GM19463 (cell line): ENCODE measurements around the gene IDH2.
"Not testable (repeated sequence)": the region's sequence is repeated elsewhere in the genome, so short reads cannot be mapped to it uniquely, and the experiment has no call there.

Source experiments
- ATAC-seq: cut with Tn5 transposase; IDR thresholded peaks from one replicate; pipeline ENCODE4 v1.9.1; 2021; ENCODE audit warnings: mild to moderate bottlenecking, moderate library complexity; ENCODE audit not compliant: unreplicated experiment

Gene IDH2

GRCh38 chr15:90115783-90116182 lies 13.5 kb upstream of the IDH2 start:
- ATAC-seq: no peak

DNA sequence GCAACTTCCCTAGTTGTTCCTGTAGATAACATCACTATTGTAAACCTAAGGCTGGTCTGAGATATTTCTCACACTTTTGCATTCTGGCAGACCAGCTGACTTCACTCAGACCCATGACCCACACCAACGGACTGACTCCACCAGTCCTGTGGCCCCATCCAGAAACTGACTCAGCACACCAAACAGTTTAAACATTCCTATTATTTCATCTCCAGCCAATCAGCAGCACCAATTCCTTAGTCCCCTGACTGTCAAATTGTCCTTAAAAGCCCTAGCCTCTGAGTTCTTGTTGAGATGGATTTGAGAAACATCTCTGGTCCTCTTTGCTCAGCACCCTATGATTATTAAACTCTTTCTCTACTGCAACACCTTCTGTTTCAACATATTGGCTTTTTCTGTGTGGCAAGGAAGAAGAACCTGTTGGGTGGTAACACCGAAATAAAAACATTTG lies 12.2 kb upstream of the IDH2 start:
- ATAC-seq: no peak

DNA sequence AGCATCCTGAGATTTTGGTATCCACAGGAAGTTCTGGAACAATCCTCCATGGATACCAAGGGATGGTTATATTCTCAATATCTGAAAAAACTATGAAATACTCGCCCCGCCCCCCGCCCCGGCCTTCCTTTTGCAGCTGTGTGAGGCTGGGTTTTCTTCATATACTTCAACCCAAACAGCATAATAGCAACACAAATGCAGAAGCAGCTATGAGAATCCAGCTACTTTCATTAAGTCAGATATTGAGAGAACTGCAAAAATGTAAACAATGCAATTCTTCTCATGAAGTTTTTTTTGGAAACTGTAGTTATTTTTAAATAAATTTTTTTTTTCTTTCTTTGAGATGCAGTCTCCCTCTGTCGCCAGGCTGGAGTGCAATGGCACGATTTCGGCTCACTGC lies 10.9 kb upstream of the IDH2 start:
- ATAC-seq: no peak

GRCh38 chr15:90109163-90109751 lies 7.0 kb upstream of the IDH2 start:
- not testable (repeated sequence) for ATAC-seq

- not testable (repeated sequence) for ATAC-seq
Observed at GRCh38 chr15:90108038-90108437, 5.8 kb upstream of the IDH2 start.

DNA sequence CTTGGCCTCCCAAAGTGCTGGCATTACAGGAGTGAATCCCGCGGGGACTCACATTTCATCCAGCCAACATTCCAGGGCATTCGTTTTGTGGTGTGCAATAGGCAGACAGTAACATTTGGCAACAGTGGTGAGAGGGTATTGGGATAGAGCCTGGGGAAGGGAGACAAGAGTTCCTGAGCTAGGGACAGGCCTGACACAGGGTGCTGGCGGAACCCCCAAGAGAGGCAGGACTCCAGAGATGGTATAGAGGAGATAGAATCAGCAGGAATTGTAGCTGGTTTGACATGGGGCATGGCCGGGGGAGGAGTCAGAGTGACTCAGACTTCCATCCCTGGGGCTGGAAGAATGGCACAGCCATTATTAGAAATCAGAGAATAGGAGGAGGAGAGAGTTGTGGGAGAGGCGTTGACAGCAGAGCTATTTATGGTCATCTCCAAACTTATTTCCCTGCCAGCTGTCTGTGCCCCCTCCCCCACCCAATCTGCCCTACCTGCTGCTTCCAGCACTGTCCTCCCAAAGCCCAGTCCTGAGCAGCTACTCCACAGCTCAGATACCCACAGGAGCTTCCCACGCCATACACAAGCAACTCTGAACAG lies 4.4 kb upstream of the IDH2 start:
- no peak for ATAC-seq

DNA sequence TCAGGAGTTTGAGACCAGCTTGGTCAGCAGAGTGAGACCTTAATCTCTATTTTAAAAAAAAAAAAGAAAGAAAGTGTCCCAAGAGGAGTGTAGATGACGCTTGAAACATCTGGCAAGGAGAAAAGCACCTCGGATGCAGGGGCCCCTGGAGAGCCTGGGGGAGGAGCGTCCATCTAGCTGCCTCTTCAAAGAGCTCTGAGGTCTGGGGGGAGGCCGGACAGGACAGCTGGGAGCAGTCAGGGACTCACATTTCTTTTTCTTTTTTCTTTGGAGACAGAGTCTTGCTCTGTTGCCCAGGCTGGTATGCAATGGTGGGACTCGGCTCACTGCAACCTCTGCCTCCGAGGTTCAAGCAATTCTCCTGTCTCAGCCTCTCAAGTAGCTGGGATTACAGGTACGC lies 3.3 kb upstream of the IDH2 start:
- no peak for ATAC-seq

DNA sequence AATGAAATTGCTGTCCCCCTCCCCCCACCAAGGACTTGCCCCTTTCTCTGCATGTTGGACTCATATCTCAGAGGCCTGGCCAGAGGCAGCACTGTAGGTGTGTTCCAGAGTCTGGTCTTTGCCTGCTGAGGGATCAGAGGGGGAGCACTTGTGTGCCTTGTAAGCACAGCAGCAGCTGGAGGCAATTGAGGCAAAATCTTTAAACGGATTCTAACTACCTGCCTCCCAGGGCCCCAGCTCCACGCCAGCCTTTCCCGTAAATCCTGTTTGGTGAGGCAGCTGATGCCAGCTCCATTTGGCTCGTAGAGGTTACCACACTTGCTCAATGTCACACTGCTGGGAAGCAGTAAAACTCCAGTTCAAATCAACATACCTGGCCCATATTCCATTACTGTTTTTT lies 2.3 kb upstream of the IDH2 start:
- ATAC-seq: no peak

DNA sequence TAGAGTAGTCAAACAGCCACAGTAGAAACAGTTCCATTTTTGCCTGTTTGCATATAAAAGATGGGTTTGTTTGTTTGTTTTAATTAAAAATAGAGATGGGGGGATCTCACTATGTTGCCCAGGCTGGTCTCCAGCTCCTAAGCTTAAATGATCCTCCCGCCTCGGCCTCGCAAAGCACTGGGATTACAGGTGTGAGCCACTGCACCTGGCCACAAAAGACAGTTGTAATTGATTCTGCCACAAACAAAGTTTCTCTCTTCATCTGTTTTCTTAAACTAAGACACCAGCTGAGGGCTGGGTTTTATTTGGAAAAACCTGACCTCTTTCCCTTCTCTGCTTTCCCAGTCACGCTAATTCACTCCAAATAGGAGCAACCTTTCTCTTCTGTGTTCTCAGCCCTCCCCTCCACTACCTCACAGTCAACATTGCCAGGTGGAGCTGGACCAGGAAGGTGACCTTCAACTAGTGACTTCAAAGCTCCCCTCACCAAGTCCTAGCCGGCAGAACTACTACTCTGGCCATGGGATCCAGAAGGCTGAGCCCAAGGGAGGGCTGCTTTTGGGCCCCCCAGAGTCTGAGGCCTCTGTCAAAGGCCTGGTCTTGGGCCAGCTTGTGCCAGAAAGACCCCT lies 1.5 kb upstream of the IDH2 start:
- no peak for ATAC-seq

DNA sequence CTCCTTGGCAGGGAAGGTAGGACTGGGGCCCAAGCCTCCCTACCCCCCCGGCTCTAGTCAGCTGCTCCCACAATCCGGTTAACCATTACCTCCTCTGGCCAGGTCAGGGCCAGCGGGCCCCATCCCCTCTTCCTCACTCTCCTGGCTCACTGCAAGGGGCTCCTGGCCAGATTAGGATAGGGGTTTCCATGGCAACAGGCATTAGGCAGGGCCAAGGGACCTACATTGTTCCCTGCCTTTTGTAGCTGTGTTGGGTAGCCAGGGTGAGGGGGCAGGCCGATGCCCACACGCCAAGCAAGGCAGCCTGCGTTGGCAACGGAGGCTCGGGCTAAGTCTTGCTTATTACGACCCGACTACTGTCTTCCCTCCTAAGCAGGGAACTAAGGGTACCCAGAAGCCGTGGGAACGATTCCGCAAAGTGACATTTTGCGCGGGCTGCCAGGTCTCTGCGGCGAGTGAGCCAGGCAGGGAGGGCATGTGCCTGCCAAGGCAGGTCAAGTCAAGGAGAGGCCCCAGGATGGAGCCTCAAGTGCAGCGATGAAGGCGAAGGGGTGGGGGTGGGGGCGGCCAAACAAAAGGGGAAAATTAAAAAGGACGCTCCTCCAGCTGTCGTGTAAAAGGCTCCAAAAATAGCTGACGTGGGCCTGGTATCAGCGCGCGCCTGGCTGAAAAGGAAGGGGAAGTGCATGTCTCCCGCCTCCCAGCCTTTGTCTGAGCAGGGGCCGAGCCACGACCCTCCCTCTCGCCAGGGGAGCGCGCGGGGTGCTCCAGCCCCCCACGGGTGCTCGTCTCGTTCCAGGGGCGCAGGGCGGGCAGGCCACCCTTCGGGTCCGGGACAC lies 919 bp downstream of the IDH2 start:
- ATAC-seq: peak; percentile 9

GRCh38 chr15:90099868-90100831 lies 2.1 kb downstream of the IDH2 start:
- no peak for ATAC-seq

DNA sequence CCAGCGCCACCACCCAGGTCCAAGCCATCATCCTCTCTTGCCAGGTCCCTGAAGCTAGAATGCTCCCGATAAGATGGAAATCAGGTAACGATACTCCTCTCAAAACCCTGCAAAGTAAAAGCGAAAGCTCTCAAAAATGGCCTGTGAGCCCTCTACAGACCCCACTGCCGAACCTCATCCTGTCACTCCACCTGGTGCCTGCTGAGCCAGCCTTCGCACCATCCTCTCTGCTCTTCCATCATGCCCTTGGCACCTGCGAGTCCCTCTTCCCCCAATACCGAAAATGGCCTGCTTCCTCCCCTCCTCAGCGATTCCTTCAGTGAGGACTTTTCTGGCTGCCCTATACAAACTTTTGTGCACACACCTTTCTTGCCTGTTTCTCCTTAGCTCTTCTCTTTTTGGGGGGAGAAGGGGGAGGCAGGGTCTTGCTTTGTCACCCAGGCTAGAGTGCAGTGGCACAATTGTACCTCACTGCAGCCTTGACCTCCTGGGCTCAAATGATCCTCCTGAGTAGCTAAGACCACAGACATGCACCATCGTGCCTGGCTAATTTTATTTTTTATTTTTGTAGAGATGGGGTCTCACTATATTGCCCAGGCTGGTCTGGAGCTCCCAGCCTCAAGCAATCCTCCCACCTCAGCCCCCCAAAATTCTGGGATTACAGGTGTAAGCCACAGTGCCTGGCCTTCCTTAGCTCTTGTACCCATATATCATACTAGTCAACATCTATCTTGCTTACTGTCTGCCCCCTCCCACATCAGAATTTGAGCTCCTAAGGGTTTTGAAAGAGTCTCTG lies 3.0 kb downstream of the IDH2 start:
- ATAC-seq: no peak

DNA sequence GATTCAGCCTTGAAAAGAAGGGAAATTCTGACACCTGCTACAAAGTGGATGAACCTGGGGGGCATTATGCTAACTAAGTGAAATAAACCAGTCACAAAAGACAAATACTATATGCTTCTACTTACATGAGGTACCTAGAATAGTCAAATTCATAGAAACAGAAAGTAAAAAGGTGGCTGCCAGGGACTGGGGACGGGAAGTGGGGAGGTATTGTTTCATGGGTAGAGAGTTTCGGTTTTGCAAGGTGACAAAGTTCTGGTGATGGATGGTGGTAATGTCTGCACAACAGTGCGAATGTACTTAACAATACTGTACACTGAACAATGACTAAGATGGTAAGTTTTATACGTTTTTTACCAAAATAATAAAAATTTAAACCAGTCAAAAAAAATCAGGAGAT lies 4.8 kb downstream of the IDH2 start:
- peak; percentile 38 for ATAC-seq

- peak; percentile 41 for ATAC-seq
Observed at GRCh38 chr15:90095521-90095959, 6.7 kb downstream of the IDH2 start.

- no peak for ATAC-seq
Observed at GRCh38 chr15:90091156-90091931, 10.9 kb downstream of the IDH2 start.

DNA sequence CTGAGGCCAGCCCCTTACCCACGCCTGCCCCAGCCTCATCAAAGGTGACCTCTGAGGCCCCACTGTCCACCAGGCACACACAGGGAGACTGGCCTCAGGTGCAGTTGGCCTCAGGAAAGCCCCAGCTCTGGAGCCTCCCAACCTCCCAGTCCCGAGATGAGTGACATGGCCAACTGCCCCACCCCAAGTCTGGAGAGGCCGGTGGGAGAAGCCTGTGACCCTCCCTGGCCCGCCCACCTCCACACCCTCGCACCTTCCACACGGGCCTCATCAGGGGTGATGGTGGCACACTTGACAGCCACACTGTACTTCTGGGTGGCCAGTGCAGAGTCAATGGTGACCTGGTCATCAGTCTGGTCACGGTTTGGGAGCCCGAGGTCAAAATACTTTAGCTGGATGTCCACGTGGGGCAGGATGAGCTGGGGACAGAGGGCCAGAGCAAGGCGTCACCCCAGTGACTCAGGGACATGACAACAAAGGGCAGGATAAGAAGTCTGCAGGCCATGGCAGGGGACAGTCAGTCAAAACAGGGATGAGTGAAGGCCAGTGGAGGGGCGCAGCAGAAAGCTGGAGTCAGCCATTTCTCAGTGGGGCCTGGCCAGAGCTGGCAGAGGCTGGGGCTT lies 11.9 kb downstream of the IDH2 start:
- ATAC-seq: no peak

- no peak for ATAC-seq
Observed at GRCh38 chr15:90087454-90088154, 14.7 kb downstream of the IDH2 start.

DNA sequence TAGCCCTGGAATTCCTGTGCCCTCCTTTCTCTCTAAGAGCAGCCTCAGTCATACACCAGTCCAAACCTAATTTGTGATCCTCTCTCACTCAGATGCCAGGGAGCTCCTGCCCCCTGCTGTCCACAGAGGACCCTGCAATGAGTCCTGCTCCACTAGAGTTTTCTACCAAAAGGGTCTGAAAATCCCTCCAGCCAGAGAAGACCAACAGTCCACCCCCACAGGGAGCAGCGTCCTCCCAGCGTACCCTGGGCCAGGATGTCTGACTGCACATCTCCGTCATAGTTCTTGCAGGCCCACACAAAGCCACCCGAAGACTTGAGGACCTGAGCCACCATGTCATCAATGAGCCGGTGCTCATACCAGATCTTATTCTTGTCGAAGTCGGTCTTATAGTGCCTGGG lies 15.4 kb downstream of the IDH2 start:
- peak; percentile 47 for ATAC-seq
